CD4-positive, alpha-beta T cell treated with Interleukin-15 for 4 hours (primary cell): Measurements from ENCODE around the gene PIGU.
"Not testable (repeated sequence)": the region's sequence is repeated elsewhere in the genome, so short reads cannot be mapped to it uniquely, and the experiment has no call there.

Experiments used
- DNase-seq: peaks from one replicate; pipeline ENCODE4 v3.0.0-alpha.2; 2020; ENCODE audit warnings: low spot score

Gene PIGU

GRCh38 chr20:34706912-34707784, 30.3 kb upstream of the PIGU start:
- no peak for DNase-seq

- no peak for DNase-seq
Measured at GRCh38 chr20:34706302-34706875, 29.5 kb upstream of the PIGU start.

- peak; percentile 11 for DNase-seq
Measured at GRCh38 chr20:34705397-34706301, 28.8 kb upstream of the PIGU start.

- DNase-seq = no peak
Measured at GRCh38 chr20:34705008-34705396, 28.1 kb upstream of the PIGU start.

GRCh38 chr20:34704177-34705007, 27.5 kb upstream of the PIGU start, which contains the start of gene TP53INP2:
TP53INP2 (plus strand) TSS chr20:34704344; CDS start chr20:34708740, 4,396 bp downstream.
- peak; percentile 79 for DNase-seq

GRCh38 chr20:34703424-34704176, 26.7 kb upstream of the PIGU start:
- no peak for DNase-seq

- no peak for DNase-seq
Measured at GRCh38 chr20:34703061-34703423, 26.1 kb upstream of the PIGU start.

- no peak for DNase-seq
Measured at GRCh38 chr20:34701405-34702085, 24.7 kb upstream of the PIGU start.

GRCh38 chr20:34693414-34693813, 16.5 kb upstream of the PIGU start:
- no peak for DNase-seq

GRCh38 chr20:34691838-34692237, 14.9 kb upstream of the PIGU start:
- DNase-seq = no peak

- no peak for DNase-seq
Measured at GRCh38 chr20:34689486-34689885, 12.6 kb upstream of the PIGU start.

- no peak for DNase-seq
Measured at GRCh38 chr20:34683667-34684066, 6.8 kb upstream of the PIGU start.

GRCh38 chr20:34680586-34681175, 3.8 kb upstream of the PIGU start:
- DNase-seq = no peak

- DNase-seq = no peak
Measured at GRCh38 chr20:34675993-34676641, 775 bp downstream of the PIGU start.

- no peak for DNase-seq
Measured at GRCh38 chr20:34675561-34675960, 1.3 kb downstream of the PIGU start.

GRCh38 chr20:34673412-34673811, 3.5 kb downstream of the PIGU start:
- no peak for DNase-seq

GRCh38 chr20:34669094-34669493, 7.8 kb downstream of the PIGU start:
- DNase-seq = no peak

GRCh38 chr20:34664751-34665150, 12.1 kb downstream of the PIGU start:
- not testable (repeated sequence) for DNase-seq

GRCh38 chr20:34663213-34663943, 13.5 kb downstream of the PIGU start:
- DNase-seq = no peak
